ENCODE results near the gene FOXP2. TPM values are rescaled to one million over a fixed set of nuclear protein-coding genes. Genes with fewer than 3 reads are reported as not detected.

The FOXP2 gene
- total and polyA plus RNA-seq, 2 experiments from 2014 or later = 10.0 to 14.7 TPM

DNA sequence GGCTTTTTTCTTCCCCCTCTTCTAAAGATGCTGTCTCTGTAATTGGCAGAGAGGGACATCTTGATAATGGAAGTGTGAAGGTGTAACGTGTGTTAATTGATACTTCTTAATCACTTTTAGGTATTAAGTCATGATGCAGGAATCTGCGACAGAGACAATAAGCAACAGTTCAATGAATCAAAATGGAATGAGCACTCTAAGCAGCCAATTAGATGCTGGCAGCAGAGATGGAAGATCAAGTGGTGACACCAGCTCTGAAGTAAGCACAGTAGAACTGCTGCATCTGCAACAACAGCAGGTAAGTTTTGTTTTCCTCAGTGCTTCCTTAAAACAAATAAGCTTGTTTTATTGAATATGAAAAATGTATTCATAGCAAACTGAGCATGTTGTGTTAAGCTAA lies 11.8 kb downstream of the FOXP2 start:
- TF ChIP-seq EZH2phosphoT487 (IDR thresholded peaks at IDR 0.05; ENCODE audit: low read depth, severe bottlenecking, unreplicated experiment) = no peak
- no peak for TF ChIP-seq EZH2 (IDR thresholded peaks at IDR 0.05; ENCODE audit: borderline replicate concordance)
- TF ChIP-seq, protein P1, sequence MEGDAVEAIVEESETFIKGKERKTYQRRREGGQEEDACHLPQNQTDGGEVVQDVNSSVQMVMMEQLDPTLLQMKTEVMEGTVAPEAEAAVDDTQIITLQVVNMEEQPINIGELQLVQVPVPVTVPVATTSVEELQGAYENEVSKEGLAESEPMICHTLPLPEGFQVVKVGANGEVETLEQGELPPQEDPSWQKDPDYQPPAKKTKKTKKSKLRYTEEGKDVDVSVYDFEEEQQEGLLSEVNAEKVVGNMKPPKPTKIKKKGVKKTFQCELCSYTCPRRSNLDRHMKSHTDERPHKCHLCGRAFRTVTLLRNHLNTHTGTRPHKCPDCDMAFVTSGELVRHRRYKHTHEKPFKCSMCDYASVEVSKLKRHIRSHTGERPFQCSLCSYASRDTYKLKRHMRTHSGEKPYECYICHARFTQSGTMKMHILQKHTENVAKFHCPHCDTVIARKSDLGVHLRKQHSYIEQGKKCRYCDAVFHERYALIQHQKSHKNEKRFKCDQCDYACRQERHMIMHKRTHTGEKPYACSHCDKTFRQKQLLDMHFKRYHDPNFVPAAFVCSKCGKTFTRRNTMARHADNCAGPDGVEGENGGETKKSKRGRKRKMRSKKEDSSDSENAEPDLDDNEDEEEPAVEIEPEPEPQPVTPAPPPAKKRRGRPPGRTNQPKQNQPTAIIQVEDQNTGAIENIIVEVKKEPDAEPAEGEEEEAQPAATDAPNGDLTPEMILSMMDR (IDR thresholded peaks at IDR 0.05; ENCODE audit: poor library complexity) = no peak
- H3K9me2 ChIP-seq (replicated peaks; ENCODE audit: insufficient read depth) = no peaks in the 10 kb centered on the region
- H3K36me3 ChIP-seq (replicated peaks; ENCODE audit: insufficient read depth, low read depth) = no peaks in the 10 kb centered on the region
- no peak overlapping the region for H3K4me3 ChIP-seq
- DNase-seq (ENCODE audit: low spot score) = no peak
- no peaks in the 10 kb centered on the region for H3K4me1 ChIP-seq (ENCODE audit: insufficient read depth)
- 76% methylated on average over 2 of the region's 2 CpGs for WGBS (ENCODE audit: low lambda C conversion rate, missing lambda C conversion rate)
- H2AFZ ChIP-seq = no peak overlapping the region
- H4K20me1 ChIP-seq (ENCODE audit: insufficient read depth, poor library complexity, severe bottlenecking) = no peaks in the 10 kb centered on the region
- no peaks in the 10 kb centered on the region for H3K79me2 ChIP-seq
- H3K9me3 ChIP-seq (ENCODE audit: low read depth) = no peaks in the 10 kb centered on the region
- H3K27ac ChIP-seq = no peak overlapping the region
- no peaks in the 10 kb centered on the region for H3K27me3 ChIP-seq
- H3K4me2 ChIP-seq = no peak overlapping the region

DNA sequence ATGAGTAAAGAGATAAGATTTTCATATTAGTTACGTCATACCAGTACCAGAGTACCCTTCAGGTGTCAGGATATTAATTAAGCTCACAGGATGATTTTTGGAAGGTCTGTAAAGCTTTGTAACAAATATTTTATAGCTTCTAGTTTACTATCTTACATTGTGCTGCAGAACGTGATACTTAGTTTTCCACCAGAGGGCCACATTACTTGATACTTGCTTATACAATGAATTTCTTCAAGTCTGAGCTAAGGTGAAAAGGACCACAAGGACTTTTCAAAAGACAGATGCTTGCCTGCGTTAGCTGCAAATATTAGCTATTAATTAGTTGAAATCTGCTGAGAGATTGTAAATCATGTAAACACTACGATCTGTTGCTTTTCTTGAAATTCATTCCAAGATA lies 12.2 kb downstream of the FOXP2 start:
- Histone ChIP-seq H3K4me2 (no peak overlapping the region), H3K4me1 (ENCODE audit: insufficient read depth) (no peaks in the 10 kb centered on the region), H3K9me2 (replicated peaks; ENCODE audit: insufficient read depth) (no peaks in the 10 kb centered on the region), H4K20me1 (ENCODE audit: insufficient read depth, poor library complexity, severe bottlenecking) (no peaks in the 10 kb centered on the region), H3K9me3 (ENCODE audit: low read depth) (no peaks in the 10 kb centered on the region), H2AFZ (no peak overlapping the region), H3K27me3 (no peaks in the 10 kb centered on the region), H3K27ac (no peak overlapping the region), H3K79me2 (no peaks in the 10 kb centered on the region), H3K4me3 (no peak overlapping the region), H3K36me3 (replicated peaks; ENCODE audit: insufficient read depth, low read depth) (no peaks in the 10 kb centered on the region)
- no peak for TF ChIP-seq EZH2phosphoT487 (IDR thresholded peaks at IDR 0.05; ENCODE audit: low read depth, severe bottlenecking, unreplicated experiment)
- TF ChIP-seq, protein P1 (IDR thresholded peaks at IDR 0.05; ENCODE audit: poor library complexity) = peak; percentile 53
- whole genome bisulfite sequencing (ENCODE audit: low lambda C conversion rate, missing lambda C conversion rate) = 58% methylated on average over 4 of the region's 4 CpGs
- peak; percentile 34 for DNase-seq (ENCODE audit: low spot score)

GRCh38 chr7:114428211-114428610 lies 13.6 kb downstream of the FOXP2 start:
- no peak for DNase-seq (ENCODE audit: low spot score)
- Histone ChIP-seq H2AFZ (no peak overlapping the region), H3K4me3 (no peak overlapping the region), H3K27ac (no peak overlapping the region), H3K4me2 (no peak overlapping the region), H3K36me3 (replicated peaks; ENCODE audit: insufficient read depth, low read depth) (no peaks in the 10 kb centered on the region), H3K9me3 (ENCODE audit: low read depth) (no peaks in the 10 kb centered on the region), H3K4me1 (ENCODE audit: insufficient read depth) (no peaks in the 10 kb centered on the region), H4K20me1 (ENCODE audit: insufficient read depth, poor library complexity, severe bottlenecking) (no peaks in the 10 kb centered on the region), H3K79me2 (no peaks in the 10 kb centered on the region), H3K9me2 (replicated peaks; ENCODE audit: insufficient read depth) (no peaks in the 10 kb centered on the region), H3K27me3 (no peaks in the 10 kb centered on the region)
- whole genome bisulfite sequencing (ENCODE audit: low lambda C conversion rate, missing lambda C conversion rate) = 90% methylated on average over 1 of the region's 1 CpG
- TF ChIP-seq EZH2 (IDR thresholded peaks at IDR 0.05; ENCODE audit: borderline replicate concordance) (no peak), EZH2phosphoT487 (IDR thresholded peaks at IDR 0.05; ENCODE audit: low read depth, severe bottlenecking, unreplicated experiment) (no peak)
- TF ChIP-seq, protein P1 (IDR thresholded peaks at IDR 0.05; ENCODE audit: poor library complexity) = no peak

DNA sequence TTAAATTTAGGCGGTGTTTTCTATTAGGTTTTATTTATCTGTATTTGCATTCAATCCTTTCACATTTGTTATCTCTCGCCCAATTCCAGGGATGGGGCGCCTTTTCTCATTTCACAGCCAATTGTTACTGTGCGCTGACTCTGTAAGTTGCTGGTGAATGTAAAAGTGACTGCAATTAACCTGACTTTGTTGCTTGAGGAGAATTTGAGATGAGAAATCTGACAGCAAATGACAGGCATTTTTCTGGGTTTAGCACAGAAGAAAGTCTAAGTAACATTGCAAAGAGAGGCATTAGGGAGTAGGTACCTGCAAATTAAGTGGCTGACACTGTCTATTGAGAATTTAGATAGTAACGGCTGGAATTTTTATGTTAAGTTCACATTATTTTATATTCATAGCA lies 16.6 kb downstream of the FOXP2 start:
- WGBS (ENCODE audit: low lambda C conversion rate, missing lambda C conversion rate) = 97% methylated on average over 5 of the region's 5 CpGs

More for the DNA sequence above, 16.6 kb downstream of the FOXP2 start:
- no peaks in the 10 kb centered on the region for H3K4me1 ChIP-seq (ENCODE audit: insufficient read depth)
- TF ChIP-seq, protein P1 (IDR thresholded peaks at IDR 0.05; ENCODE audit: poor library complexity) = no peak
- TF ChIP-seq EZH2 (IDR thresholded peaks at IDR 0.05; ENCODE audit: borderline replicate concordance) (no peak), EZH2phosphoT487 (IDR thresholded peaks at IDR 0.05; ENCODE audit: low read depth, severe bottlenecking, unreplicated experiment) (no peak)
- no peaks in the 10 kb centered on the region for H3K27me3 ChIP-seq
- H3K27ac ChIP-seq = no peak overlapping the region
- H3K9me3 ChIP-seq (ENCODE audit: low read depth) = no peaks in the 10 kb centered on the region
- no peaks in the 10 kb centered on the region for H3K79me2 ChIP-seq
- H3K4me2 ChIP-seq = no peak overlapping the region
- H3K9me2 ChIP-seq (replicated peaks; ENCODE audit: insufficient read depth) = no peaks in the 10 kb centered on the region
- H2AFZ ChIP-seq = no peak overlapping the region
- no peaks in the 10 kb centered on the region for H3K36me3 ChIP-seq (replicated peaks; ENCODE audit: insufficient read depth, low read depth)
- no peak for DNase-seq (ENCODE audit: low spot score)
- no peak overlapping the region for H3K4me3 ChIP-seq
- no peaks in the 10 kb centered on the region for H4K20me1 ChIP-seq (ENCODE audit: insufficient read depth, poor library complexity, severe bottlenecking)
